NT2/D1 (cell line): ENCODE data around the gene SLC9A7.
A peak's percentile ranks its signal among the peaks of the same experiment; 100 is the strongest.

Experiments used
- DNase-seq: peaks from one replicate; pipeline ENCODE4 v3.0.0-alpha.2; 2011; ENCODE audit warnings: low read depth, low spot score
- H3K27me3 ChIP-seq: 2 replicates; pipeline ENCODE4 v1.6.0; 2011; ENCODE audit warnings: mild to moderate bottlenecking; ENCODE audit not compliant: insufficient read length, insufficient read depth
- H3K36me3 ChIP-seq: 2 replicates; pipeline ENCODE4 v1.6.1; 2011; ENCODE audit warnings: mild to moderate bottlenecking, low read length, mixed read lengths; ENCODE audit not compliant: insufficient read depth, insufficient read length
- H3K4me1 ChIP-seq: 2 replicates; pipeline ENCODE4 v1.5.1; 2011; ENCODE audit not compliant: insufficient read depth, insufficient read length
- H3K4me3 ChIP-seq: 2 replicates; pipeline ENCODE4 v1.5.1; 2011; ENCODE audit warnings: low read depth; ENCODE audit not compliant: insufficient read length
- H3K9ac ChIP-seq: 2 replicates; pipeline ENCODE4 v1.6.0; 2011; ENCODE audit warnings: low read depth; ENCODE audit not compliant: insufficient read length
- H3K9me3 ChIP-seq: 2 replicates; pipeline ENCODE4 v1.5.1; 2011; ENCODE audit warnings: mild to moderate bottlenecking, low read length; ENCODE audit not compliant: insufficient read depth
- SUZ12 ChIP-seq: IDR thresholded peaks from 2 replicates; pipeline ENCODE4 v1.6.1; 2011; ENCODE audit not compliant: insufficient read length, insufficient read depth; ENCODE audit errors: extremely low read depth
- YY1 ChIP-seq: IDR thresholded peaks from 2 replicates; pipeline ENCODE4 v1.6.1; 2011; ENCODE audit not compliant: insufficient read length, insufficient read depth
- ZNF274 ChIP-seq: IDR thresholded peaks from 2 replicates; pipeline ENCODE4 v1.6.1; 2011; ENCODE audit warnings: mild to moderate bottlenecking, low read depth, low read length

The SLC9A7 gene

GRCh38 chrX:46758956-46759644 lies at the start of gene SLC9A7:
SLC9A7 (minus strand) TSS chrX:46759118; CDS start chrX:46759029, 89 bp downstream.
- 0 out of 2 replicates have a peak, but pooled peaks cover 6% of the 10 kb centered on the region for H3K9me3 ChIP-seq
- peak within 1 kb of the TSS; percentile 87 for H3K9ac ChIP-seq
- H3K4me1 ChIP-seq, result peaks cover 4% of the 10 kb centered on the region
- H3K4me3 ChIP-seq, result peak within 1 kb of the TSS; percentile 85
- peaks cover 6% of the 10 kb centered on the region for H3K27me3 ChIP-seq
- H3K36me3 ChIP-seq, result no peaks in the 10 kb centered on the region
- TF ChIP-seq ZNF274 (no peak), YY1 (no peak), SUZ12 (no peak)
- peak; percentile 76 for DNase-seq

- Histone ChIP-seq H3K4me3 (no peak overlapping the region), H3K4me1 (no peaks in the 10 kb centered on the region), H3K9ac (no peak overlapping the region), H3K27me3 (no peaks in the 10 kb centered on the region), H3K9me3 (no peaks in the 10 kb centered on the region), H3K36me3 (no peaks in the 10 kb centered on the region)
- TF ChIP-seq SUZ12 (no peak), ZNF274 (no peak), YY1 (no peak)
- no peak for DNase-seq
These were observed 46.4 kb upstream of the SLC9A7 start for GRCh38 chrX:46805270-46805669.

- Histone ChIP-seq H3K4me3 (no peak overlapping the region), H3K9me3 (no peaks in the 10 kb centered on the region), H3K27me3 (no peaks in the 10 kb centered on the region), H3K9ac (no peak overlapping the region), H3K4me1 (no peaks in the 10 kb centered on the region), H3K36me3 (no peaks in the 10 kb centered on the region)
- no peak for DNase-seq
- TF ChIP-seq YY1 (no peak), ZNF274 (no peak), SUZ12 (no peak)
These were observed 44.2 kb upstream of the SLC9A7 start for GRCh38 chrX:46803140-46803539.

- Histone ChIP-seq H3K9me3 (no peaks in the 10 kb centered on the region), H3K36me3 (no peaks in the 10 kb centered on the region), H3K9ac (no peak overlapping the region), H3K4me3 (no peak overlapping the region), H3K27me3 (no peaks in the 10 kb centered on the region), H3K4me1 (no peaks in the 10 kb centered on the region)
- DNase-seq, result peak; percentile 57
- TF ChIP-seq ZNF274 (no peak), SUZ12 (no peak), YY1 (no peak)
These were observed 37.8 kb upstream of the SLC9A7 start for GRCh38 chrX:46796574-46797191.

- peaks cover 1% of the 10 kb centered on the region for H3K4me1 ChIP-seq
- no peak overlapping the region for H3K9ac ChIP-seq
- TF ChIP-seq YY1 (no peak), ZNF274 (no peak), SUZ12 (no peak)
- DNase-seq, result no peak
- no peaks in the 10 kb centered on the region for H3K36me3 ChIP-seq
- H3K4me3 ChIP-seq, result no peak overlapping the region
- no peaks in the 10 kb centered on the region for H3K27me3 ChIP-seq
- H3K9me3 ChIP-seq, result no peaks in the 10 kb centered on the region
These were observed 34.6 kb upstream of the SLC9A7 start for GRCh38 chrX:46793386-46794143.

GRCh38 chrX:46792810-46793188 lies 33.9 kb upstream of the SLC9A7 start:
- H3K36me3 ChIP-seq, result no peaks in the 10 kb centered on the region
- H3K27me3 ChIP-seq, result no peaks in the 10 kb centered on the region
- peaks cover 3% of the 10 kb centered on the region for H3K4me1 ChIP-seq
- TF ChIP-seq YY1 (no peak), ZNF274 (no peak)
- no peaks in the 10 kb centered on the region for H3K9me3 ChIP-seq
- no peak for DNase-seq
- H3K9ac ChIP-seq, result no peak overlapping the region
- H3K4me3 ChIP-seq, result no peak overlapping the region
